ENCODE results near the gene NPAS2. TPM values are rescaled to one million over a fixed set of nuclear protein-coding genes. Genes with fewer than 3 reads are reported as not detected.

The NPAS2 gene
- polyA plus RNA-seq, 6 donors from 2014 or later, result not detected

GRCh38 chr2:100964222-100964621 is 144.3 kb downstream of the NPAS2 start:
- Mint-ChIP-seq H3K27me3 (peaks cover 0 to 4% (median under 1%) of the 10 kb centered on the region in 3 donors), H3K9me3 (no peaks in the 10 kb centered on the region), H3K27ac (no peak overlapping the region), H3K36me3 (no peaks in the 10 kb centered on the region), H3K4me3 (no peak overlapping the region), H3K4me1 (no peaks in the 10 kb centered on the region)
- no peak for ATAC-seq (ENCODE audit: low read depth in 2 of 2)
- DNase-seq, result no peak

- Mint-ChIP-seq H3K27ac (no peak overlapping the region), H3K4me3 (no peak overlapping the region), H3K9me3 (no peaks in the 10 kb centered on the region), H3K4me1 (no peaks in the 10 kb centered on the region), H3K36me3 (no peaks in the 10 kb centered on the region), H3K27me3 (peaks cover 4 to 6% (median 5%) of the 10 kb centered on the region in 3 donors)
- DNase-seq (no peak), ATAC-seq (ENCODE audit: low read depth in 2 of 2) (no peak)
Measured at GRCh38 chr2:100964681-100965169, 144.8 kb downstream of the NPAS2 start.

GRCh38 chr2:100965596-100965995 is 145.7 kb downstream of the NPAS2 start:
- no peak overlapping the region for H3K27ac Mint-ChIP-seq
- H3K9me3 Mint-ChIP-seq, result no peaks in the 10 kb centered on the region
- ATAC-seq (ENCODE audit: low read depth in 2 of 2), result no peak
- H3K27me3 Mint-ChIP-seq, result peaks cover 4 to 11% (median 11%) of the 10 kb centered on the region in 3 donors
- DNase-seq, result no peak
- H3K4me3 Mint-ChIP-seq, result no peak overlapping the region
- H3K4me1 Mint-ChIP-seq, result no peaks in the 10 kb centered on the region
- no peaks in the 10 kb centered on the region for H3K36me3 Mint-ChIP-seq

GRCh38 chr2:100967716-100968115 is 147.8 kb downstream of the NPAS2 start:
- DNase-seq, result no peak
- Mint-ChIP-seq H3K4me3 (no peak overlapping the region), H3K27ac (no peak overlapping the region), H3K36me3 (no peaks in the 10 kb centered on the region), H3K4me1 (no peaks in the 10 kb centered on the region), H3K27me3 (peaks cover 4 to 26% (median 26%) of the 10 kb centered on the region in 3 donors), H3K9me3 (no peaks in the 10 kb centered on the region)
- no peak for ATAC-seq (ENCODE audit: low read depth in 2 of 2)

GRCh38 chr2:100968146-100969145 is 148.5 kb downstream of the NPAS2 start:
- no peaks in the 10 kb centered on the region for H3K4me1 Mint-ChIP-seq
- H3K27ac Mint-ChIP-seq, result no peak overlapping the region

GRCh38 chr2:100969998-100970397 is 150.1 kb downstream of the NPAS2 start:
- no peak for DNase-seq
- ATAC-seq (ENCODE audit: low read depth in 2 of 2), result no peak
- no peaks in the 10 kb centered on the region for H3K4me1 Mint-ChIP-seq

More at GRCh38 chr2:100968146-100969145, 148.5 kb downstream of the NPAS2 start:
- Mint-ChIP-seq H3K27me3 (peaks cover 8 to 31% (median 26%) of the 10 kb centered on the region in 3 donors), H3K9me3 (no peaks in the 10 kb centered on the region), H3K4me3 (no peak overlapping the region), H3K36me3 (no peaks in the 10 kb centered on the region)
- DNase-seq (no peak), ATAC-seq (ENCODE audit: low read depth in 2 of 2) (no peak)

GRCh38 chr2:100971221-100971620 is 151.3 kb downstream of the NPAS2 start:
- Mint-ChIP-seq H3K27me3 (peaks cover 8 to 36% (median 34%) of the 10 kb centered on the region in 3 donors), H3K36me3 (no peaks in the 10 kb centered on the region), H3K4me1 (peaks cover 0 to 2% (median 0%) of the 10 kb centered on the region in 3 donors), H3K9me3 (no peaks in the 10 kb centered on the region), H3K27ac (no peak overlapping the region), H3K4me3 (no peak overlapping the region)
- ATAC-seq (ENCODE audit: low read depth in 2 of 2) (no peak), DNase-seq (no peak)

More at GRCh38 chr2:100969998-100970397, 150.1 kb downstream of the NPAS2 start:
- Mint-ChIP-seq H3K4me3 (no peak overlapping the region), H3K27me3 (peaks cover 8 to 36% (median 30%) of the 10 kb centered on the region in 3 donors), H3K36me3 (no peaks in the 10 kb centered on the region), H3K9me3 (no peaks in the 10 kb centered on the region), H3K27ac (no peak overlapping the region)

- no peaks in the 10 kb centered on the region for H3K9me3 Mint-ChIP-seq
- H3K27ac Mint-ChIP-seq, result no peak overlapping the region
- H3K36me3 Mint-ChIP-seq, result no peaks in the 10 kb centered on the region
- no peak for DNase-seq
- no peak for ATAC-seq (ENCODE audit: low read depth in 2 of 2)
- H3K4me3 Mint-ChIP-seq, result no peak overlapping the region
- H3K4me1 Mint-ChIP-seq, result peaks cover 9 to 15% (median 11%) of the 10 kb centered on the region in 3 donors
- H3K27me3 Mint-ChIP-seq, result peaks cover 8 to 36% (median 34%) of the 10 kb centered on the region in 3 donors
Measured at GRCh38 chr2:100972452-100972851, 152.5 kb downstream of the NPAS2 start.

GRCh38 chr2:100974712-100975520 is 155.0 kb downstream of the NPAS2 start:
- H3K9me3 Mint-ChIP-seq, result no peaks in the 10 kb centered on the region
- peaks cover 13 to 23% (median 14%) of the 10 kb centered on the region in 3 donors for H3K4me1 Mint-ChIP-seq
- H3K27ac Mint-ChIP-seq, result peak overlapping the region in 1 of 6 donors; percentile 70
- H3K4me3 Mint-ChIP-seq, result no peak overlapping the region
- DNase-seq (no peak), ATAC-seq (ENCODE audit: low read depth in 2 of 2) (no peak)
- H3K36me3 Mint-ChIP-seq, result no peaks in the 10 kb centered on the region
- peaks cover 15 to 28% (median 27%) of the 10 kb centered on the region in 3 donors for H3K27me3 Mint-ChIP-seq

- no peaks in the 10 kb centered on the region for H3K36me3 Mint-ChIP-seq
- peaks cover 15 to 25% (median 23%) of the 10 kb centered on the region in 3 donors for H3K27me3 Mint-ChIP-seq
- H3K27ac Mint-ChIP-seq, result no peak overlapping the region
- ATAC-seq (ENCODE audit: low read depth in 2 of 2), result no peak
- H3K4me1 Mint-ChIP-seq, result peaks cover 13 to 23% (median 14%) of the 10 kb centered on the region in 3 donors
- no peak overlapping the region for H3K4me3 Mint-ChIP-seq
- H3K9me3 Mint-ChIP-seq, result no peaks in the 10 kb centered on the region
- no peak for DNase-seq
Measured at GRCh38 chr2:100975521-100975785, 155.5 kb downstream of the NPAS2 start.

- H3K36me3 Mint-ChIP-seq, result no peaks in the 10 kb centered on the region
- no peaks in the 10 kb centered on the region for H3K9me3 Mint-ChIP-seq
- no peak overlapping the region for H3K4me3 Mint-ChIP-seq
- H3K27ac Mint-ChIP-seq, result peak overlapping the region in 1 of 6 donors; percentile 44
- peaks cover 13 to 23% (median 14%) of the 10 kb centered on the region in 3 donors for H3K4me1 Mint-ChIP-seq
- peaks cover 15 to 27% (median 25%) of the 10 kb centered on the region in 3 donors for H3K27me3 Mint-ChIP-seq
- no peak for ATAC-seq (ENCODE audit: low read depth in 2 of 2)
- DNase-seq, result no peak
Measured at GRCh38 chr2:100976061-100976460, 156.1 kb downstream of the NPAS2 start.

GRCh38 chr2:100976645-100977391 is 156.9 kb downstream of the NPAS2 start:
- ATAC-seq (ENCODE audit: low read depth in 2 of 2) (peak; percentile 88 to 93), DNase-seq (peak; percentile 36)
- Mint-ChIP-seq H3K27me3 (peaks cover 15 to 26% (median 19%) of the 10 kb centered on the region in 3 donors), H3K4me3 (peak overlapping the region in 3 of 8 donors; percentile 7 to 54 (median 13)), H3K27ac (peak overlapping the region in 4 of 6 donors; percentile 44 to 64 (median 52)), H3K4me1 (peaks cover 13 to 23% (median 14%) of the 10 kb centered on the region in 3 donors), H3K9me3 (no peaks in the 10 kb centered on the region), H3K36me3 (no peaks in the 10 kb centered on the region)

- Mint-ChIP-seq H3K27me3 (peaks cover 15 to 26% (median 18%) of the 10 kb centered on the region in 3 donors), H3K4me3 (peak overlapping the region in 1 of 8 donors; percentile 9), H3K36me3 (no peaks in the 10 kb centered on the region), H3K4me1 (peaks cover 13 to 23% (median 14%) of the 10 kb centered on the region in 3 donors), H3K9me3 (no peaks in the 10 kb centered on the region), H3K27ac (no peak overlapping the region)
- no peak for ATAC-seq (ENCODE audit: low read depth in 2 of 2)
- DNase-seq, result no peak
Measured at GRCh38 chr2:100977511-100977910, 157.6 kb downstream of the NPAS2 start.

All from naive B cell (primary cell).